AG20443 (cell line): ENCODE results near the gene HPSE2.

Source experiments
- DNase-seq: peaks from one replicate; pipeline ENCODE4 v3.0.0; 2012; ENCODE audit warnings: low spot score, mixed read lengths

Gene HPSE2

GRCh38 chr10:98410759-98411158 lies 824.9 kb downstream of the HPSE2 start:
- no peak for DNase-seq

- DNase-seq: no peak
These were observed 825.4 kb downstream of the HPSE2 start for GRCh38 chr10:98410135-98410743.

- DNase-seq: no peak
These were observed 826.9 kb downstream of the HPSE2 start for GRCh38 chr10:98408799-98409198.

- DNase-seq: no peak
These were observed 827.9 kb downstream of the HPSE2 start for GRCh38 chr10:98407744-98408241.
